Stimulated activated naive CD4-positive, alpha-beta T cell treated with Interleukin-2 at 50 U/mL for 16 hours (primary cell): ENCODE measurements around the gene AK9.
"Not testable (repeated sequence)": the region's sequence is repeated elsewhere in the genome, so short reads cannot be mapped to it uniquely, and the experiment has no call there.

Experiments used
- DNase-seq: peaks from one replicate; lab custom pipeline; 2025; lab: John Stamatoyannopoulos, UW

AK9 gene

DNA sequence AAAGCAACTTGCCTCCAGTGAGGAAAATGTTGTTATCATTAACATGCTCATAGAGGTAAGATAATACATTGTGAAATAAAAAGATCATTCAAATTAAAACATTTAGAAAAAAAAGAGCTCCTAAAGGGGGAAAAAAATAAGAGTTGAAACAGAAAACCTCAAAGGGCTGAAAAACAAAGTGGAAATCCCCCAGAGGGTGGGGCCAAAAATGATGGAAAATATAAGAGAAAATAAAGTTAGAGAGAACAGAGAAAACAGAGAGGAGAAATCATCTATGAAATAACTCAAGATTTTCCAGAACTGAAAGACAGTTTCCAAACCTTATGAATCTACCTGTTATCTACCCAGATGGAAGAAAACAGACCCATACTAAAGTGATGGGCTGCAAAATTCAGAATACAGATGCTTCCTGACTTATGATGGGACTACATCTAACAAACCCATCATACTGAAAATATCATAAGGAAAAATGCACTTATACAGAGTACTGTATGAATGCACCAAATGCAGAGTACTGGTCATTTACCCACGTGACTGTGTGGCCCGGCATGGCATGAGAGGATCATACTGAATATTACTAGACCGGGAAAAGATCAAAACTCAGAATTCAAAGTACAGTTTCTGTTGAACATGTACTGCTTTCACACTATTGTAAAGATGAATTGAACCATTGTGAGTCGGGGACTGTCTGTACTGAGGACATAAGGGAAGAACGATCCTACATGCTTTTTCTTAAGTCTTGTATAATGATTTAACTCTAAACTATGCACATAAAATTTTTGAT, 212.0 kb downstream of the AK9 start:
- DNase-seq: peak; percentile 23

DNA sequence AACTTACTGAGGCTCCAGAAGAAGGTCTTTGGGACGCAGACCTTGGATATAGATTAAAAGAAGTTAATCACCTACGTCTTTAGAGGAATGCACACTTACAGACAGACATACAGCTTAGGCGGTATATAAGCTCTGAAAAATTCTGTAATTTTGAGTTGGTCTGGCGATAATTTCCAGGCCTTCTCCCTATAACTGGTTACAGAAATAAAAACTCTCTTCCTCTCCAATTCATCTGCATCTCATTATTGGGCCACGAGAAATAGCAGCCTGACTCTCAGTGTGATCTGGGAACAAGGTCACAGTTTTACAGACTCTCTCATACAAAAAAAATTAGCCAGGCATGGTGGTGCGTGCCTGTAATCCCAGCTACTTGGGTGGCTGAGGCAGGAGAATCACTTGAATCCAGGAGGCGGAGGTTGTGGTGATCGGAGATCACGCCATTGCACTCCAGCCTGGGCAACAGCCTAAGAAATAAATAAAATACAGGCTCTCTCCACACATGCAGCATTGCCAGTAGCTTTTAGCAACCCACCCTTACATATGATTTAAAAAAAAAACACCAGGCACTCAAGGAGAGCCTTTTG, 212.7 kb downstream of the AK9 start:
- DNase-seq: no peak

DNA sequence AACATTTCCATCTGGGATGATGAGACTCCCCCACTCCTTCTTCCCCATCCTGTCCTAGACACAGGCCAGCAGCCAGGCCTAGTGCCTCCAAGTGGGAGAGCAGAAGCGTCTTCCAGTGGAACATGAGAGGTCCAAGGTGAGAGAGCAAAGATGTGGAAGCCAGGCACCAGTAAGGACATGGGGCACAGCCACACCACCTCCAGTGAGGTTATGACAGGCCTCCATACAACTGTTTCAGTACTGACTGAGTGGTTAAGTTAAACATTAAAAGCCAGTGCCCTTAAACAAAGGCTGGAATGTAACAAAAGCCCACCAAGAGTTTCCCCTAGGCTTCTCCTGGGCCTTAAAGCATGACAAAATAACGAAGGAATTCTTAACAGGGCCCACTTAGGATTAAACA, 213.3 kb downstream of the AK9 start:
- DNase-seq: no peak

GRCh38 chr6:109477184-109477583, 213.8 kb downstream of the AK9 start:
- no peak for DNase-seq

GRCh38 chr6:109475625-109476024, 215.4 kb downstream of the AK9 start:
- no peak for DNase-seq

DNA sequence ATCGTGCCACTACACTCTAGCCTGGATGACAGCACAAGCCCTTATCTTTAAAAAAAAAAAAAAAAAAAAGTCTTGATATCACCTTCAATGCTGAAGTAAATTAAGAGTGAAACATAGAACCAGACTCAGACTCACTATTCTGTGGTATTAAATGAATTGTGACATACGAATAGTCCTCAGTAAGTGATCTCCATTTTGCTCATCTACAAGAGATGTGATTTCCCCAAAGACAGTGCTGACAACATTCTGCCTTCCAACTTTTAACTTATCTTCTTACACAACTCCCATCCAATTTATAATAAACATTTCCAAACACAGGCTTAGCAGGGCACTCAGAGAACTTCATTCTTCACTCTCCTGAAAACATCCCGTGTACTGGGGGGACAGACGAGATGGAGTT, 216.0 kb downstream of the AK9 start:
- DNase-seq: no peak

- no peak for DNase-seq
These were observed 217.9 kb downstream of the AK9 start for GRCh38 chr6:109473120-109473519.

- no peak for DNase-seq
These were observed 218.6 kb downstream of the AK9 start for GRCh38 chr6:109472132-109472995.

DNA sequence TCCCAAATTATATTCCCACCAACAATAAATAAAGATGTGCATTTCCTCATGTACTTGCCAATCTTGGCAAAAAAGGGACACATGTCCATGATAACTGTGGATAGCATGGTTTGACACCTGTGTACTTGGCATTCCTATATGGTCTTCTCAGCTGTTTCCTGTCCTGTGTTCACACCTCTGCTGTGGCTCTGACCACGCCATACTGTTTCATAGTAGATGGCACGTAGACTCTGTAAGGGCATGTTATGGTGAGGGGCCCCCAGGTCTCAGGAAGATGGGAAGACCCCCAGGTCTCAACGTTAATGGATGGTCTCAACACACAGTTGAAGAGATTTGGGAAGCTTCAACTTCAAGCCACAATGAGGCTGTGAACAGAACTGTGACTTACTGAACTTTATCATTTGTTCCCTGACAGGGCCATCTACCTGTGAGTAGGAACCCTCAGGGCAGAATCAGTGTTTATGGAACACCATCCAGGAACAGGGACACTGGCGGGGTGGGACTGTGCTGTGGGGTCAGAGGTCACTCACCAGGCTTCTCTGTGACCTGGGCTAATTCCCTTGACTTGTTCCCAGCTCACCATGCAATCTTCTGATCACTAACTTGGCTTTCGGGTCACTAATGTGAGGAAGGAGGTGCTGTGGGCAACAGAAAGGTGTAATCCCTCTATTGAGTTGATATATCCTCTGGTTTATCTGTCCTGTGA, 219.7 kb downstream of the AK9 start:
- DNase-seq: no peak

- no peak for DNase-seq
These were observed 221.3 kb downstream of the AK9 start for GRCh38 chr6:109469591-109470189.

- DNase-seq: no peak
These were observed 223.3 kb downstream of the AK9 start for GRCh38 chr6:109467696-109468095.

GRCh38 chr6:109466212-109466923, 224.6 kb downstream of the AK9 start:
- no peak for DNase-seq

DNA sequence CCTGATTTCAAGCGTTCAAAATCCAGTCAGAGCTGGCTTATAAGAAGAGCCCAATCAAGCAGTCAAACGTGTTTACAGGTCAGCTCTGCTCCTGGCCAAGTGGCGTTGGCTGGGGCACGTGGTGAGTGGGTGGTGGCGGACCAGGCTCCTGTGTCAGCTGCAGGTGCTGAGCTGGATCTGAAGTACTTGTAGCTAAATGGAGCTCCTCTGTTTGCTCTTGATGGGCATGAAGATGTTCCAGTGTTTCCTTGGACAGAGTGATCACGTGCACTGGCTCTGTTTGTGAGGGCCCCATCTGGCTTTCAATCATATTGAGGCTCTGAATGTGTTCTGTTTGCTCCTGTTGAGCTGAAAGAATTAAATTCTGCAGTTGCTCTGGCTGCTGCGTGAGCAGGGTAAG, 225.2 kb downstream of the AK9 start:
- no peak for DNase-seq

DNA sequence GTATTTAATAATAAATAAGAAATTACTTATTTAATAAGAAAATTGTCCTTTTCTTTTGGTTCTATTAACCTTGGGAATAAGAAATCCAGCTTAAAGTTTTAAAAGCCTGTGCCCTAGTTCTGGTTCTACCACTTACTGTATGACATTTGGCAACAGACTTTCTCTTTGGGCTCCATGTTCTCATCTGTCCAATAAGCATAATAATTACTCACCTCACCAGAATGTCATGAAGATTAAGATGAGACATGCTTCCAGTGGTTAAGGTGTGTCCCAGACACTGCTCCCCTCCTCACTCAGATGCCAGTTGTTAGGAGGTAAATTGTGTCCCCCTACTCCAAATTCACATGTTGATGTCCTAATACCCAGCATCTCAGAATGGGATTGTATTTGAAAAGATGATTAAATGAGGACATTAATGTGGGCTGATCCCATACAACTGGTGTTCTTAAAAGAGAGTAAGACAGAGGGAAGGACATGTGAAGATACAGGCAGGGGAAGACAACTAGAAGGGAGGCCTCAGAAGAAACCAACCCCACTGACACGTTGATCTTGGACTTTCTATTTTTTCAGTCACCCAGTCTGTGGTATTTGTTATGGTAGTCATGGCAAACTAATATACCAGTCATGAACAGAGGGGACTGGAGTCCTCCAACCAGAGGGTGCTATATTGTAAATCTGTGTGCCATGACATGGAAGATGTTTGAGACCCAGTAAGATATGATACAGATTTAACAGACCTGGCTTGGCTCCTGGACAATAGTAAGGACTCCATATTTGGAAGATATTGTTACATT, 229.1 kb downstream of the AK9 start:
- DNase-seq: no peak

- not testable (repeated sequence) for DNase-seq
These were observed 229.8 kb downstream of the AK9 start for GRCh38 chr6:109461205-109461604.

DNA sequence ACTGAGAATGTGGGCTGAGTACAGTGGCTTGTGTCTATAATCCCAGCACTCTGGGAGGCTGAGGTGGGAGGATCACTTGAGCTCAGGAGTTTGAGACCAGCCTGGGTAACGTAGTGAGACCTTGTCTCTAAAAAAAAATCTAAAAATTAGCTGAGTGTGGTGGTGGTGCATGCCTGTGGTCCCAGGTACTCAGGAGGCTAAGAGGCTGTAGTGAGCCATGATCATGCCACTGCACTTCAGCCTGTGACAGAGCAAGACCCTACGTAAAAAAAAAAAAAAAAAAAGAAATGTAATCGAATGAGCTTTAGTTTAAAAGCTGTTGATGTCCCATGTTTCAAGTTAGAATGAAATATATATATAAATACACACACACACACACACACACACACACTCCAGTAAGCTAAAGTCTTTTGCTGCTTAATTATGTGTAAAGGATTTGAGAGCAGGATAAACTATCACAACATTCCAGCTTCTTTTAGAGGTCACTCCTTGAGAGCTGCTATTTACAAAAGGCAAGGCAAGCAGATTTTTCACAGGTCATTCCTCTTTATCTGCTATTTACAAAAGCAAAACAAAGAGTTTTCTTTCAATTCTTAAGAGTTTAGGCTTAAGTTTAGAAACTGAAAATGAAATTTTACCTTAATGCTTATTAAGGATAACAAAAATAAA, 230.7 kb downstream of the AK9 start:
- DNase-seq: no peak

- DNase-seq: peak; percentile 36
These were observed 232.0 kb downstream of the AK9 start for GRCh38 chr6:109458774-109459531.

GRCh38 chr6:109457562-109457996, 233.4 kb downstream of the AK9 start:
- no peak for DNase-seq
